ENCODE measurements around the gene NUCKS1.

NUCKS1 gene

GRCh38 chr1:205716371-205717132 lies 33.4 kb downstream of the NUCKS1 start:
- no peaks in the 10 kb centered on the region for H3K27me3 ChIP-seq
- no peak for DNase-seq
- no peaks in the 10 kb centered on the region for H3K4me1 ChIP-seq

DNA sequence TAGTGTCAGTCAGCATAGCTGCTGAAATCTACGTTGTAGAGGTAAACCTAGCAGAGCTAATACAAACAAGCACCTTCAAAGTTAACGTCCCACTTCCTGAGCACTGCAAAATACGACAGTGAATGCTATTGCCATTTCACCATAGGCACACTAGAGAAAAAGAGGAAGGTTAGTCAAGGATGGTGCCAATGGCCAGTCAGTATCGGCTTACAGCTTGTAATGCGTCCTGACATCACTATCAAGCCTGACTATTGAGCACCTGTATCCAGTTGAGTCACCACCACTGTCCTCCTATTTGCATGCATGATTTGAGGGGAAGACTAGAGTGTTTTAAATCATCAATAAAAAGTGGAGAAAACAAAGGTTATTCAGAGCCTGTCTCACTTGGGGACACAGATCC lies 34.4 kb downstream of the NUCKS1 start:
- peaks cover 76% of the 10 kb centered on the region for H3K36me3 ChIP-seq
- H3K9me3 ChIP-seq, result no peaks in the 10 kb centered on the region
- TF ChIP-seq CTCF (IDR thresholded peaks at IDR 0.05; ENCODE audit: low read depth, low read length), result no peak
- H3K27me3 ChIP-seq, result no peaks in the 10 kb centered on the region
- no peak for DNase-seq
- H3K4me1 ChIP-seq, result no peaks in the 10 kb centered on the region
- no peak overlapping the region for H3K4me3 ChIP-seq (ENCODE audit: low read depth, low read length)

More at GRCh38 chr1:205716371-205717132, 33.4 kb downstream of the NUCKS1 start:
- H3K4me3 ChIP-seq (ENCODE audit: low read depth, low read length), result no peak overlapping the region
- no peak for TF ChIP-seq CTCF (IDR thresholded peaks at IDR 0.05; ENCODE audit: low read depth, low read length)
- H3K9me3 ChIP-seq, result no peaks in the 10 kb centered on the region
- H3K36me3 ChIP-seq, result peaks cover 77% of the 10 kb centered on the region

- Histone ChIP-seq H3K27me3 (no peaks in the 10 kb centered on the region), H3K9me3 (no peaks in the 10 kb centered on the region), H3K36me3 (peaks cover 76% of the 10 kb centered on the region), H3K4me3 (ENCODE audit: low read depth, low read length) (no peak overlapping the region), H3K4me1 (no peaks in the 10 kb centered on the region)
- DNase-seq, result no peak
- TF ChIP-seq CTCF (IDR thresholded peaks at IDR 0.05; ENCODE audit: low read depth, low read length), result no peak
Measured at GRCh38 chr1:205714906-205715246, 35.1 kb downstream of the NUCKS1 start.

DNA sequence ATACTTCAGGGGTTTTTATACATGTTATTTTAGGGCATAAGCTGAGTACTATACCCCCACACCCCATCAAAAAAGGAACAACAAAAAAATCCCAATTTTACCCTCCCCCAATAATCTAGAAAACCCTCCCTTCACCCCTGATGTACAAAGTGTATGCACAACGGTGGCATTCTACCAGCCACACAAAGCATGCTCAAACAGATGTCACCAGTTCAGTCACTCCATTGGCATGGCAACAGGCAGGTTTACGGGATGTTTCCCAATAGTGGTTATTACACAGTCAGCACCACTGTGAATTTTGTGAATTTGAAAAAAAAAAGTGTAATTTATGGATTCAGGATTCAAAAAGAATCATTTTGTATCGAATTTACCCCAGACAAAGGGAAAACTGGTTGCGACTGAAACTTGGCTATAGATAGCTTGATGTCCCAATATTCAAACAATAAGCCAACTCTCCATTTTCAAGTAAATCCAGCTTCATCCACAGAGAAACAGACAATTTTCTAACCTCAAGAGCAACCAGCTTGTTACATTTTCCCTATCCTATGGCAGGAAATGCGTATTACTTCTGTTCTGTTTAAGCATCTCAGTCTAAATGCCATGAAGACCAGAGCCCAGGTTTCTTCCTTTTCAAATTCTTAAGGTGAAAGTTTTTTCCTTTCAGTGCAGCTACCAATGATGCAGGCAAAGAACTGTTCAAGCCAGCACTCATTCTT lies 35.6 kb downstream of the NUCKS1 start:
- no peak for TF ChIP-seq CTCF (IDR thresholded peaks at IDR 0.05; ENCODE audit: low read depth, low read length)
- no peak for DNase-seq
- Histone ChIP-seq H3K36me3 (peaks cover 73% of the 10 kb centered on the region), H3K27me3 (no peaks in the 10 kb centered on the region), H3K9me3 (no peaks in the 10 kb centered on the region), H3K4me3 (ENCODE audit: low read depth, low read length) (no peak overlapping the region), H3K4me1 (no peaks in the 10 kb centered on the region)

- H3K9me3 ChIP-seq, result no peaks in the 10 kb centered on the region
- peak; percentile 96 for TF ChIP-seq CTCF (IDR thresholded peaks at IDR 0.05; ENCODE audit: low read depth, low read length)
- no peaks in the 10 kb centered on the region for H3K4me1 ChIP-seq
- H3K36me3 ChIP-seq, result peaks cover 63% of the 10 kb centered on the region
- no peaks in the 10 kb centered on the region for H3K27me3 ChIP-seq
- H3K4me3 ChIP-seq (ENCODE audit: low read depth, low read length), result no peak overlapping the region
- DNase-seq, result peak; percentile 82
Measured at GRCh38 chr1:205711105-205712048, 38.6 kb downstream of the NUCKS1 start.

Data from BE2C (cell line).